ENCODE measurements around the gene BAX.

The BAX gene

GRCh38 chr19:48962029-48962848, 7.6 kb downstream of the BAX start:
- DNase-seq (ENCODE audit: low read depth in 2 of 2) = peak in 1 of 2 donors; percentile 19

GRCh38 chr19:48962849-48963165, 8.1 kb downstream of the BAX start:
- no peak for DNase-seq (ENCODE audit: low read depth in 2 of 2)

- peak in 1 of 2 donors; percentile 18 for DNase-seq (ENCODE audit: low read depth in 2 of 2)
Measured at GRCh38 chr19:48963371-48964204, 8.9 kb downstream of the BAX start.

- no peak for DNase-seq (ENCODE audit: low read depth in 2 of 2)
Measured at GRCh38 chr19:48964205-48965039, 9.7 kb downstream of the BAX start.

- DNase-seq (ENCODE audit: low read depth in 2 of 2) = peak; percentile 73 to 74
Measured at GRCh38 chr19:48965040-48965805, 10.5 kb downstream of the BAX start, which contains the start of gene FTL. FTL (plus strand) TSS chr19:48965309; CDS start chr19:48965508, 199 bp downstream.

GRCh38 chr19:48965806-48966540, 11.3 kb downstream of the BAX start:
- DNase-seq (ENCODE audit: low read depth in 2 of 2) = peak; percentile 67 to 75

- no peak for DNase-seq (ENCODE audit: low read depth in 2 of 2)
Measured at GRCh38 chr19:48966541-48967345, 12.1 kb downstream of the BAX start.

- DNase-seq (ENCODE audit: low read depth in 2 of 2) = no peak
Measured at GRCh38 chr19:48967346-48968178, 12.9 kb downstream of the BAX start.

- DNase-seq (ENCODE audit: low read depth in 2 of 2) = no peak
Measured at GRCh38 chr19:48968179-48968661, 13.5 kb downstream of the BAX start.

GRCh38 chr19:48968813-48969218, 14.1 kb downstream of the BAX start:
- no peak for DNase-seq (ENCODE audit: low read depth in 2 of 2)

- no peak for DNase-seq (ENCODE audit: low read depth in 2 of 2)
Measured at GRCh38 chr19:48969276-48970138, 14.8 kb downstream of the BAX start.

- no peak for DNase-seq (ENCODE audit: low read depth in 2 of 2)
Measured at GRCh38 chr19:48970139-48970766, 15.6 kb downstream of the BAX start.

- DNase-seq (ENCODE audit: low read depth in 2 of 2) = peak; percentile 65 to 82
Measured at GRCh38 chr19:48970923-48971395, 16.3 kb downstream of the BAX start.

- no peak for DNase-seq (ENCODE audit: low read depth in 2 of 2)
Measured at GRCh38 chr19:48975947-48976847, 21.5 kb downstream of the BAX start.

GRCh38 chr19:48977061-48977460, 22.4 kb downstream of the BAX start:
- no peak for DNase-seq (ENCODE audit: low read depth in 2 of 2)

GRCh38 chr19:48982280-48982679, 27.6 kb downstream of the BAX start:
- no peak for DNase-seq (ENCODE audit: low read depth in 2 of 2)

All from stimulated activated CD8-positive, alpha-beta memory T cell treated with anti-CD3 and anti-CD28 coated beads, Interleukin-7, amount 100 ng/mL, for 1 hour (primary cell).